GM21515 (cell line): ENCODE measurements around the gene KDM2A.
"Not testable (repeated sequence)": the region's sequence is repeated elsewhere in the genome, so short reads cannot be mapped to it uniquely, and the experiment has no call there.

Experiments
- ATAC-seq: cut with Tn5 transposase; IDR thresholded peaks from one replicate; pipeline ENCODE4 v1.9.1; 2021; ENCODE audit not compliant: unreplicated experiment

Gene KDM2A

GRCh38 chr11:67256477-67257135 lies 137.5 kb downstream of the KDM2A start:
- no peak for ATAC-seq

- ATAC-seq, result no peak
Measured at GRCh38 chr11:67260406-67260805, 141.3 kb downstream of the KDM2A start.

GRCh38 chr11:67260885-67261639 lies 142.0 kb downstream of the KDM2A start:
- not testable (repeated sequence) for ATAC-seq

- ATAC-seq, result no peak
Measured at GRCh38 chr11:67261640-67261945, 142.5 kb downstream of the KDM2A start.

- no peak for ATAC-seq
Measured at GRCh38 chr11:67261946-67262681, 143.1 kb downstream of the KDM2A start.

GRCh38 chr11:67262731-67263675 lies 143.9 kb downstream of the KDM2A start:
- no peak for ATAC-seq

- no peak for ATAC-seq
Measured at GRCh38 chr11:67264260-67264659, 145.2 kb downstream of the KDM2A start.

GRCh38 chr11:67264877-67265632 lies 146.0 kb downstream of the KDM2A start:
- no peak for ATAC-seq

GRCh38 chr11:67265633-67266448 lies 146.8 kb downstream of the KDM2A start:
- peak; percentile 33 for ATAC-seq

- no peak for ATAC-seq
Measured at GRCh38 chr11:67266449-67267187, 147.6 kb downstream of the KDM2A start, which contains the start of gene GRK2. TSS of gene GRK2 (plus strand) at chr11:67266473. CDS start at chr11:67266700, 227 bp downstream.

- ATAC-seq, result no peak
Measured at GRCh38 chr11:67267188-67268080, 148.4 kb downstream of the KDM2A start.

- ATAC-seq, result peak; percentile 32
Measured at GRCh38 chr11:67268081-67268961, 149.3 kb downstream of the KDM2A start.

GRCh38 chr11:67268962-67269268 lies 149.9 kb downstream of the KDM2A start:
- no peak for ATAC-seq

- ATAC-seq, result no peak
Measured at GRCh38 chr11:67269401-67270255, 150.6 kb downstream of the KDM2A start.

- no peak for ATAC-seq
Measured at GRCh38 chr11:67270256-67271204, 151.5 kb downstream of the KDM2A start.
